ENCODE results near the gene SLC30A5.
"Not testable (repeated sequence)": the region's sequence is repeated elsewhere in the genome, so short reads cannot be mapped to it uniquely, and the experiment has no call there.

Gene SLC30A5

GRCh38 chr5:69103521-69103920, 9.7 kb downstream of the SLC30A5 start:
- in situ Hi-C loops (cut with HindIII; ENCODE audit: low sequenced_read_pairs) = no loop called here

GRCh38 chr5:69105996-69106906, 12.4 kb downstream of the SLC30A5 start:
- in situ Hi-C loops (cut with HindIII; ENCODE audit: low sequenced_read_pairs) = no loop called here

- in situ Hi-C loops (cut with HindIII; ENCODE audit: low sequenced_read_pairs) = not testable (repeated sequence)
Observed at GRCh38 chr5:69108367-69108766, 14.6 kb downstream of the SLC30A5 start.

GRCh38 chr5:69113851-69114250, 20.0 kb downstream of the SLC30A5 start:
- in situ Hi-C loops (cut with HindIII; ENCODE audit: low sequenced_read_pairs) = no loop called here

- in situ Hi-C loops (cut with HindIII; ENCODE audit: low sequenced_read_pairs) = no loop called here
Observed at GRCh38 chr5:69115526-69115925, 21.7 kb downstream of the SLC30A5 start.

GRCh38 chr5:69129413-69129812, 35.6 kb downstream of the SLC30A5 start:
- in situ Hi-C loops (cut with HindIII; ENCODE audit: low sequenced_read_pairs) = no loop called here

- in situ Hi-C loops (cut with HindIII; ENCODE audit: low sequenced_read_pairs) = loop anchor here (10.0 kb wide), 1 partner anchor 225 kb away; no protein-coding TSS in a partner anchor
Observed at GRCh38 chr5:69130241-69130640, 36.4 kb downstream of the SLC30A5 start.

- in situ Hi-C loops (cut with HindIII; ENCODE audit: low sequenced_read_pairs) = loop anchor here (10.0 kb wide), 1 partner anchor 223 kb away; no protein-coding TSS in a partner anchor
Observed at GRCh38 chr5:69131304-69131703, 37.5 kb downstream of the SLC30A5 start.

GRCh38 chr5:69134126-69134525, 40.3 kb downstream of the SLC30A5 start:
- in situ Hi-C loops (cut with HindIII; ENCODE audit: low sequenced_read_pairs) = loop anchor here (10.0 kb wide), 1 partner anchor 221 kb away; no protein-coding TSS in a partner anchor

GRCh38 chr5:69136293-69136692, 42.5 kb downstream of the SLC30A5 start:
- in situ Hi-C loops (cut with HindIII; ENCODE audit: low sequenced_read_pairs) = loop anchor here (10.0 kb wide), 1 partner anchor 219 kb away; no protein-coding TSS in a partner anchor

- in situ Hi-C loops (cut with HindIII; ENCODE audit: low sequenced_read_pairs) = loop anchor here (10.0 kb wide), 1 partner anchor 218 kb away; no protein-coding TSS in a partner anchor
Observed at GRCh38 chr5:69137208-69137607, 43.4 kb downstream of the SLC30A5 start.

- in situ Hi-C loops (cut with HindIII; ENCODE audit: low sequenced_read_pairs) = loop anchor here (10.0 kb wide), 1 partner anchor 217 kb away; no protein-coding TSS in a partner anchor
Observed at GRCh38 chr5:69137807-69138206, 44.0 kb downstream of the SLC30A5 start.

- in situ Hi-C loops (cut with HindIII; ENCODE audit: low sequenced_read_pairs) = loop anchor here (10.0 kb wide), 1 partner anchor 216 kb away; no protein-coding TSS in a partner anchor
Observed at GRCh38 chr5:69138766-69139165, 45.0 kb downstream of the SLC30A5 start.

GRCh38 chr5:69140239-69140638, 46.4 kb downstream of the SLC30A5 start:
- in situ Hi-C loops (cut with HindIII; ENCODE audit: low sequenced_read_pairs) = not testable (repeated sequence)

- in situ Hi-C loops (cut with HindIII; ENCODE audit: low sequenced_read_pairs) = no loop called here
Observed at GRCh38 chr5:69140827-69141226, 47.0 kb downstream of the SLC30A5 start.

- in situ Hi-C loops (cut with HindIII; ENCODE audit: low sequenced_read_pairs) = not testable (repeated sequence)
Observed at GRCh38 chr5:69148576-69148975, 54.8 kb downstream of the SLC30A5 start.

- in situ Hi-C loops (cut with HindIII; ENCODE audit: low sequenced_read_pairs) = no loop called here
Observed at GRCh38 chr5:69148981-69149675, 55.3 kb downstream of the SLC30A5 start.

GRCh38 chr5:69149676-69150010, 55.8 kb downstream of the SLC30A5 start:
- in situ Hi-C loops (cut with HindIII; ENCODE audit: low sequenced_read_pairs) = no loop called here

GRCh38 chr5:69152731-69153130, 58.9 kb downstream of the SLC30A5 start:
- in situ Hi-C loops (cut with HindIII; ENCODE audit: low sequenced_read_pairs) = no loop called here

- in situ Hi-C loops (cut with HindIII; ENCODE audit: low sequenced_read_pairs) = no loop called here
Observed at GRCh38 chr5:69156456-69156855, 62.6 kb downstream of the SLC30A5 start.

- in situ Hi-C loops (cut with HindIII; ENCODE audit: low sequenced_read_pairs) = no loop called here
Observed at GRCh38 chr5:69158039-69158438, 64.2 kb downstream of the SLC30A5 start.

- in situ Hi-C loops (cut with HindIII; ENCODE audit: low sequenced_read_pairs) = no loop called here
Observed at GRCh38 chr5:69160651-69161050, 66.8 kb downstream of the SLC30A5 start.

Measured in endothelial cell of hepatic sinusoid (primary cell).